ENCODE measurements around the gene MARK3.

Gene MARK3

GRCh38 chr14:103541709-103542604 lies 156.7 kb downstream of the MARK3 start:
- no peak for TF ChIP-seq CTCF (IDR thresholded peaks at IDR 0.05)

GRCh38 chr14:103542605-103543088 lies 157.4 kb downstream of the MARK3 start:
- no peak for TF ChIP-seq CTCF (IDR thresholded peaks at IDR 0.05)

- no peak for TF ChIP-seq CTCF (IDR thresholded peaks at IDR 0.05)
These were observed 157.9 kb downstream of the MARK3 start for GRCh38 chr14:103543140-103543539.

- no peak for TF ChIP-seq CTCF (IDR thresholded peaks at IDR 0.05)
These were observed 158.6 kb downstream of the MARK3 start for GRCh38 chr14:103543721-103544387.

GRCh38 chr14:103544388-103545218 lies 159.4 kb downstream of the MARK3 start:
- TF ChIP-seq CTCF (IDR thresholded peaks at IDR 0.05), result no peak

GRCh38 chr14:103545219-103545914 lies 160.2 kb downstream of the MARK3 start:
- TF ChIP-seq CTCF (IDR thresholded peaks at IDR 0.05), result no peak

Measured in LNCAP (cell line).